ENCODE results near the gene KIAA1217.
A peak's percentile ranks its signal among the peaks of the same experiment; 100 is the strongest.

KIAA1217 gene

DNA sequence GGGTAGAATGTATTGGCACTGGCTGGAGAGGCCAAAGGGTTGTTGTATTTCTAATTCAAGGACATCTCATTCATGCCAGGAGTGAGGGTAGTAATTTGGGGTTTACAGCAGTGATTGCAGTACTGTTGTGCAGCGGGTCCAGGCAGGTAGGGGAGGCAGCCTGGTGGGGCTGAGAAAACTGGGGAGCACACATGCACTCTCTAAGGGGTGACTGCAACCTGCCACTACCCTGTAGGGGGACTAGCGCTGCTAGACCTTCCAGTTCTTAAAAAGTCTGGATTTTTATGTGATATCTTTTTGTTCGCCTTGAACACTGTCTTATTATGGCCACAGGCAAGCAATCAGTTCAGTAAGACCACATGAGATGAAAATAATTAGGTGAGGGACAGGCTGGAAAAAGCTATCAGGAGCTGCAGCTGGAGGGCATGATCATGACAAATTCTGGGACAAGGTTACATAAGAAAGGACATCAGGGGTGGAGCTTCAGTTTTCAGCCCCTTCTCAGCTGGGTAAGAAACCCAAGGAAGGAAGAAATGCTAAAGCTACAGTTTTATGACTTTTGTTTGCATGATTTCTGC, 365.7 kb downstream of the KIAA1217 start:
- no peaks in the 10 kb centered on the region for H3K27me3 ChIP-seq (ENCODE audit: low read depth)
- no peaks in the 10 kb centered on the region for H3K9me3 ChIP-seq
- in situ Hi-C loops (cut with MboI; ENCODE audit: low sequenced_read_pairs) = no loop called here
- no peak for DNase-seq (ENCODE audit: low spot score in 2 of 2)
- no peak overlapping the region for H3K4me3 ChIP-seq
- no peaks in the 10 kb centered on the region for H3K36me3 ChIP-seq (replicated peaks)
- H3K4me1 ChIP-seq = peaks cover 20% of the 10 kb centered on the region

DNA sequence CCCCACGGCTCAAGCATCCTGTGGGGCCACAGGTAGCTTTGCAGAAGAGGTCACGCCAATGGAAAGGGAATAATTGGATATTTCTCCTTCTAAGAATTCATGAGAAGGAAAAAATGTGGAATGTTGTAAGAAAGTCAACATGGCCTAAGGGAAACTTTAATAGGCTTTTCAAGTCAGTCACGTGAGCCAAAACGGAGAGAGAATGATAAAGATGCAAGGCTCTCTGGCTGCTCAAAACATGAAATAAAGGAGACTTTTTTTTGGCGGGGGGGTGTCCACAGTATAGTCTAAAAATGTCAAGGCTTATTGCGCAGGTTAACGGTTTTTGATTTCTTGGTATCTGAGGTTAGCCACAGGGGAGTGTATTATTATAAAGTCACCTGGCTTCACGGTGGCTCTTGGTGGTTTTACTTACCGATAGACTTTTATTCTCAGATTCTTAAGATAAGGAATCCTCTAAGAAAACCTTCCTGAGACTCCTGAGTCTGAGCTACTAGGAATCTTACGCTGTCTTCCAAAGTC, 366.6 kb downstream of the KIAA1217 start:
- no peaks in the 10 kb centered on the region for H3K27me3 ChIP-seq (ENCODE audit: low read depth)
- in situ Hi-C loops (cut with MboI; ENCODE audit: low sequenced_read_pairs) = no loop called here
- H3K4me1 ChIP-seq = peaks cover 20% of the 10 kb centered on the region
- H3K4me3 ChIP-seq = no peak overlapping the region
- H3K36me3 ChIP-seq (replicated peaks) = no peaks in the 10 kb centered on the region
- no peaks in the 10 kb centered on the region for H3K9me3 ChIP-seq
- peak in 1 of 2 experiments; percentile 38 for DNase-seq (ENCODE audit: low spot score in 2 of 2)

- Histone ChIP-seq H3K9me3 (no peaks in the 10 kb centered on the region), H3K4me3 (no peak overlapping the region), H3K36me3 (replicated peaks) (peaks cover 5% of the 10 kb centered on the region), H3K27me3 (ENCODE audit: low read depth) (no peaks in the 10 kb centered on the region), H3K4me1 (peaks cover 20% of the 10 kb centered on the region)
- in situ Hi-C loops (cut with MboI; ENCODE audit: low sequenced_read_pairs) = no loop called here
- no peak for DNase-seq (ENCODE audit: low spot score in 2 of 2)
These were observed 370.5 kb downstream of the KIAA1217 start for GRCh38 chr10:24579448-24579847.

- Histone ChIP-seq H3K36me3 (replicated peaks) (peaks cover 5% of the 10 kb centered on the region), H3K4me3 (no peak overlapping the region), H3K9me3 (no peaks in the 10 kb centered on the region), H3K4me1 (peaks cover 20% of the 10 kb centered on the region), H3K27me3 (ENCODE audit: low read depth) (no peaks in the 10 kb centered on the region)
- no peak for DNase-seq (ENCODE audit: low spot score in 2 of 2)
- in situ Hi-C loops (cut with MboI; ENCODE audit: low sequenced_read_pairs) = no loop called here
These were observed 371.0 kb downstream of the KIAA1217 start for GRCh38 chr10:24579906-24580305.

DNA sequence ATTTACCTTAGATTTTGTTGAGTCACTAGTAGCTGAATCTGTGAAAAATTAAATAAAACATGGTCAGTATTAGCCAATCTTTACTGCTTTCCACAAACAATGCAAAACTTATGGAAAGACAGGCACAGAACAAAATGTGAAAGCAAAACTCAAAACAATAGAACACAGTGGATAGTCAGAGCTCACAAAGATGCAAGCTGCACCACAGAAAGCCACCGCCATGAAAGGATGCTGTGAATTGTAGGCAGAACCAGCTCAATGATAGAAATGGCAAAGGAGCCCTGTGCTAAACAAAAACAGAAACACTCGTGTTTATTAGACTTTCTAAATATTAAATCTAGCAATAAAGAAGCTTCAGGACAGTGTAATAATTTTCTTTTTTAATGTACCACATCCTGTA, 380.3 kb downstream of the KIAA1217 start:
- H3K36me3 ChIP-seq (replicated peaks) = peaks cover 46% of the 10 kb centered on the region
- in situ Hi-C loops (cut with MboI; ENCODE audit: low sequenced_read_pairs) = no loop called here
- H3K9me3 ChIP-seq = no peaks in the 10 kb centered on the region

GRCh38 chr10:24590697-24591457, 381.9 kb downstream of the KIAA1217 start:
- in situ Hi-C loops (cut with MboI; ENCODE audit: low sequenced_read_pairs) = no loop called here
- Histone ChIP-seq H3K4me3 (no peak overlapping the region), H3K36me3 (replicated peaks) (peaks cover 61% of the 10 kb centered on the region), H3K27me3 (ENCODE audit: low read depth) (no peaks in the 10 kb centered on the region), H3K4me1 (no peaks in the 10 kb centered on the region), H3K9me3 (no peaks in the 10 kb centered on the region)
- DNase-seq (ENCODE audit: low spot score in 2 of 2) = no peak

More for the DNA sequence above, 380.3 kb downstream of the KIAA1217 start:
- DNase-seq (ENCODE audit: low spot score in 2 of 2) = no peak
- no peaks in the 10 kb centered on the region for H3K4me1 ChIP-seq
- no peak overlapping the region for H3K4me3 ChIP-seq
- H3K27me3 ChIP-seq (ENCODE audit: low read depth) = no peaks in the 10 kb centered on the region

DNA sequence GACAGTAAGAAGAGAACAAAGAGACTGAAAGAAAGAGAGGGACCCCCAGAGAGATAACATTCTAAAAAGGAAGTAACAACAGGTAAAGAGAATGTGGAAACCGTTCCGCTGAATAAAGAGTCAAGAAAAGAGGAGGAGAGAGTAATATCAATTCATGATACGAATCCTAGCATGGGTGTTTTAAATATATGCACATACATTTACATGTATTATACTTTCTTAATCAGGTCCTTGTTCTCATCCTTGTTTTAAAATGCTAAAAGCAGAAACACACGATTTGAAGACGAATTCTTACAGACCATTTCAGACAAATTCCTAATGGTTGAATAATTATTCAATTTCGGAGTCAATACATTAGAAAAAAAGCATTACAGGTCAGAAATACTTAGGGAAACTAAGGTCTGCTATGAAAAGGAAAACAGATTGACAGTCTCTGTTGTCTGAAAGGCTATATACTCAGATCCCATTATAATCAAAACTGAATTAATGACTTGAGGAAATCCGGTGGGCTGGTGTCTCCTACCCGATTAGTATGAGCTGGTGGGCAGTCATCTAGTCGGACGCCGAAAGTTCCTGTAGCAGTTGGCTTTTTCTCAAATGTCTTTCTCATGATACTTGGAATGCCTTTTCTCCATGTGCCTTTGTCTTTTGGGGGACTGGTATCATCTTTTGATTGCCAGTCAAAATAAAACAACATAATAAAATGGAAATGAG, 387.4 kb downstream of the KIAA1217 start:
- DNase-seq (ENCODE audit: low spot score in 2 of 2) = no peak
- H3K36me3 ChIP-seq (replicated peaks) = peaks cover 82% of the 10 kb centered on the region
- in situ Hi-C loops (cut with MboI; ENCODE audit: low sequenced_read_pairs) = no loop called here
- H3K27me3 ChIP-seq (ENCODE audit: low read depth) = no peaks in the 10 kb centered on the region
- H3K9me3 ChIP-seq = no peaks in the 10 kb centered on the region
- no peak overlapping the region for H3K4me3 ChIP-seq
- no peaks in the 10 kb centered on the region for H3K4me1 ChIP-seq

- no peaks in the 10 kb centered on the region for H3K27me3 ChIP-seq (ENCODE audit: low read depth)
- in situ Hi-C loops (cut with MboI; ENCODE audit: low sequenced_read_pairs) = no loop called here
These were observed 388.5 kb downstream of the KIAA1217 start for GRCh38 chr10:24597426-24597825.

More at GRCh38 chr10:24597426-24597825, 388.5 kb downstream of the KIAA1217 start:
- Histone ChIP-seq H3K4me3 (no peak overlapping the region), H3K4me1 (no peaks in the 10 kb centered on the region), H3K9me3 (no peaks in the 10 kb centered on the region), H3K36me3 (replicated peaks) (peaks cover 77% of the 10 kb centered on the region)
- no peak for DNase-seq (ENCODE audit: low spot score in 2 of 2)

All from HAP-1 (cell line).